Measurements from ENCODE around the gene MMP8. TPM values are rescaled to one million over a fixed set of nuclear protein-coding genes. Genes with fewer than 3 reads are reported as not detected.
A peak's percentile ranks its signal among the peaks of the same experiment; 100 is the strongest.

Gene MMP8
- polyA plus RNA-seq, 3 donors, result 0.14 TPM; not detected in 2

DNA sequence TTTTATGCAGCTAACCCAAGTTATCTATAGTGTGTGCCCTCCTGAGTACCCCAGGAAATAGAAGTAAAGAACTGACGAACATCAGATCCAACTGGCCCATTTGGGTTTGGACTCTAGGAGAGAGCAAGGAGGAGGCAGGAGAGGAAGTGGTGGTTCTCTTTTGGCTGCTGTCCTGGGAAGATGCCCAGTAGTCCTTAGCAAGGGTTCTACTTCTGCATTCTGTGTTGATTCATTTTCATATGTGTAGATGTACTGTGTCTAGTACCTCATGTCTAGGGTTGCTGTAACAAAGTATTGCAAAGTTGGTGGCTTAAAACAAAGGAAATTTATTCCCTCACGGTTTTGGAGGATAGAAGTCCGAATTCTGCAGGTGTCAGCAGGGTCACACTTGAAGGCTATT lies 12.6 kb downstream of the MMP8 start:
- Mint-ChIP-seq H3K4me3 (no peak overlapping the region), H3K36me3 (no peaks in the 10 kb centered on the region), H3K4me1 (peaks cover 41% of the 10 kb centered on the region), H3K9me3 (no peaks in the 10 kb centered on the region), H3K27me3 (ENCODE audit: low read depth in 3 of 3) (peaks cover 0 to 3% (median 2%) of the 10 kb centered on the region in 3 donors), H3K27ac (peak overlapping the region in 6 of 7 donors; percentile 6 to 88 (median 60))
- peak overlapping the region in 1 of 2 donors; percentile 10 for H3K27ac ChIP-seq (ENCODE audit: low read depth in 1 of 2, low read length in 2 of 2)
- no peaks in the 10 kb centered on the region for H3K27me3 ChIP-seq (ENCODE audit: control insufficient read depth in 2 of 2, insufficient read depth in 2 of 2, low read length in 2 of 2)
- H3K4me3 ChIP-seq (replicated peaks in 1 of 3; ENCODE audit: low read depth in 2 of 3, low read length in 3 of 3), result no peak overlapping the region
- no peaks in the 10 kb centered on the region for H3K9me3 ChIP-seq (replicated peaks in 1 of 2; ENCODE audit: control insufficient read depth in 1 of 2, insufficient read depth in 1 of 2, low read length in 2 of 2)
- DNase-seq, result peak; percentile 45 to 84 (median 64)
- TF ChIP-seq, protein P1, sequence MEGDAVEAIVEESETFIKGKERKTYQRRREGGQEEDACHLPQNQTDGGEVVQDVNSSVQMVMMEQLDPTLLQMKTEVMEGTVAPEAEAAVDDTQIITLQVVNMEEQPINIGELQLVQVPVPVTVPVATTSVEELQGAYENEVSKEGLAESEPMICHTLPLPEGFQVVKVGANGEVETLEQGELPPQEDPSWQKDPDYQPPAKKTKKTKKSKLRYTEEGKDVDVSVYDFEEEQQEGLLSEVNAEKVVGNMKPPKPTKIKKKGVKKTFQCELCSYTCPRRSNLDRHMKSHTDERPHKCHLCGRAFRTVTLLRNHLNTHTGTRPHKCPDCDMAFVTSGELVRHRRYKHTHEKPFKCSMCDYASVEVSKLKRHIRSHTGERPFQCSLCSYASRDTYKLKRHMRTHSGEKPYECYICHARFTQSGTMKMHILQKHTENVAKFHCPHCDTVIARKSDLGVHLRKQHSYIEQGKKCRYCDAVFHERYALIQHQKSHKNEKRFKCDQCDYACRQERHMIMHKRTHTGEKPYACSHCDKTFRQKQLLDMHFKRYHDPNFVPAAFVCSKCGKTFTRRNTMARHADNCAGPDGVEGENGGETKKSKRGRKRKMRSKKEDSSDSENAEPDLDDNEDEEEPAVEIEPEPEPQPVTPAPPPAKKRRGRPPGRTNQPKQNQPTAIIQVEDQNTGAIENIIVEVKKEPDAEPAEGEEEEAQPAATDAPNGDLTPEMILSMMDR (IDR thresholded peaks at IDR 0.05), result no peak
- 0% methylated on average over 2 of the region's 3 CpGs for WGBS (ENCODE audit: insufficient coverage)
- H4K20me1 ChIP-seq (ENCODE audit: insufficient read depth, low read length), result no peaks in the 10 kb centered on the region
- H3K9ac ChIP-seq (ENCODE audit: insufficient read depth, low read length, poor library complexity, severe bottlenecking), result no peak overlapping the region
- H2AFZ ChIP-seq (ENCODE audit: insufficient read depth, low read depth, low read length, poor library complexity, severe bottlenecking), result no peak overlapping the region
- no peaks in the 10 kb centered on the region for H3K79me2 ChIP-seq (ENCODE audit: insufficient read depth, low read length)
- H3K4me2 ChIP-seq (replicated peaks; ENCODE audit: extremely low read depth, low read length, poor library complexity, severe bottlenecking), result no peak overlapping the region
- H3K4me1 ChIP-seq (ENCODE audit: control insufficient read depth in 1 of 2, insufficient read depth in 2 of 2, low read length in 2 of 2), result peaks cover 39 to 48% of the 10 kb centered on the region in 2 donors
- H3K36me3 ChIP-seq (replicated peaks in 1 of 2; ENCODE audit: control insufficient read depth in 1 of 2, insufficient read depth in 2 of 2, low read length in 2 of 2), result no peaks in the 10 kb centered on the region
- intact Hi-C loops (cut with micrococcal nuclease), result no loop called here

DNA sequence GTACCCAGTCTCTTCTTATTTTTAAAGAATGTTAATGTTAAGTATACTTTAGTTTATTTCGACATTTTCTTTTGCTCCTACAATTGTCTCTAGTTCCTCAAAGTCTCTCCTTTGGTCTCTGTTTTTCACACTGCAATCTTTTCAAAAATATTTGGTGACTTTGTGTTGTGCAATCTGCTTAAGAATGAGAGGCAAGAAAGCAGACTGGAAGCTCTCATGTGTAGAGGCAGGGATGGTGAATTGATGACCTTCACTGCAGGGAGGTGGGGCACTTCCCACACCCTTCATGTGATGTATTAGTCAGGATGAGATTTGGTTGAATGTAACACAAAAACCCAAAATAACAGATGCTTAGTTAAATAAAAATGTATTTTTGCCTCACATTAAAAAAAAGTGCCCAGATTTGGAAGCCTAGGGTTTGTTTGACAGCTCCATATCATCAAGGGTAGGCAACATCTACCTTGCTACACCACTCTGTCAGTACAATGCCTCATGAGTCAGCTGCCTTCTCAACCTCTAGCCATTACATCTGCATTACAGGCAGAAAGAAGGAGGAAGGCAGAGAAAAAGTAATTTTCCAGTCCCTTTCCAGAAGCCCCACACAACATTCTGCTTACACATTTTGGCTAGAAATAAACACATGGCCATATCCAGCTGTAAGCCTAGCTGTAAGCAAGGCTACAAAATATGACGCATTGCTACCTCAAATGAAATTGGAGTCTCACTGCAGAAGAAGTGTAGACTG lies 15.4 kb downstream of the MMP8 start:
- Histone ChIP-seq H2AFZ (ENCODE audit: insufficient read depth, low read depth, low read length, poor library complexity, severe bottlenecking) (no peak overlapping the region), H3K9ac (ENCODE audit: insufficient read depth, low read length, poor library complexity, severe bottlenecking) (no peak overlapping the region), H3K27ac (ENCODE audit: low read depth in 1 of 2, low read length in 2 of 2) (peak overlapping the region; percentile 27 to 65), H4K20me1 (ENCODE audit: insufficient read depth, low read length) (no peaks in the 10 kb centered on the region), H3K36me3 (replicated peaks in 1 of 2; ENCODE audit: control insufficient read depth in 1 of 2, insufficient read depth in 2 of 2, low read length in 2 of 2) (no peaks in the 10 kb centered on the region), H3K4me2 (replicated peaks; ENCODE audit: extremely low read depth, low read length, poor library complexity, severe bottlenecking) (peak overlapping the region; percentile 20), H3K4me3 (replicated peaks in 1 of 3; ENCODE audit: low read depth in 2 of 3, low read length in 3 of 3) (no peak overlapping the region), H3K27me3 (ENCODE audit: control insufficient read depth in 2 of 2, insufficient read depth in 2 of 2, low read length in 2 of 2) (no peaks in the 10 kb centered on the region), H3K9me3 (replicated peaks in 1 of 2; ENCODE audit: control insufficient read depth in 1 of 2, insufficient read depth in 1 of 2, low read length in 2 of 2) (no peaks in the 10 kb centered on the region), H3K79me2 (ENCODE audit: insufficient read depth, low read length) (no peaks in the 10 kb centered on the region), H3K4me1 (ENCODE audit: control insufficient read depth in 1 of 2, insufficient read depth in 2 of 2, low read length in 2 of 2) (peaks cover 23 to 32% of the 10 kb centered on the region in 2 donors)
- TF ChIP-seq, protein P1 (IDR thresholded peaks at IDR 0.05), result no peak
- Mint-ChIP-seq H3K4me1 (peaks cover 27% of the 10 kb centered on the region), H3K9me3 (no peaks in the 10 kb centered on the region), H3K4me3 (peak overlapping the region in 1 of 2 donors; percentile 3), H3K27me3 (ENCODE audit: low read depth in 3 of 3) (peaks cover 0 to 5% (median 2%) of the 10 kb centered on the region in 3 donors), H3K36me3 (no peaks in the 10 kb centered on the region), H3K27ac (peak overlapping the region; percentile 48 to 91 (median 76))
- 83% methylated on average over 1 of the region's 2 CpGs for WGBS (ENCODE audit: insufficient coverage)
- peak; percentile 49 to 63 (median 61) for DNase-seq
- intact Hi-C loops (cut with micrococcal nuclease), result no loop called here
